Kidney glomerular epithelial cell (primary cell): ENCODE data around the gene SPART.
"Not testable (repeated sequence)": the region's sequence is repeated elsewhere in the genome, so short reads cannot be mapped to it uniquely, and the experiment has no call there.

Source experiments
- DNase-seq: peaks from one replicate; lab custom pipeline; 2025; lab: John Stamatoyannopoulos, UW

SPART gene

DNA sequence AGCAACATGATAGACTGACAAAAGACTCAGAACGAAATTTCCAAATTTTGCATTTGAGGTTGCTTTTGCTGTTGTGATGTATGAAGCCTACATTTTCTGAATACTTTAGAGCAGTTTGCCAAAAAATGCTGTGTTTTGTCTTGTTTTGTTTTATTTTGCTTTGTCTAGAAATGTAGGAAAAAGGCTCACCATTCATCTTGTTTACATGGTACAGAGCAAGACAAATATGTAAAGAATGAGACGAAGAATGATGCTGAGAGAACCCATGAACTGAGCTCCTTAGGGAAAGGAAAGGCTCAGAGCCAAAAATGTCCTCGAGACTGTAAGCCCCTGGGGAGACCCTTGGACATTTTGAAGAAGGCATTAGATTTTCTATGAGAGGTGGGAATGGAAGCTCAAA is 6.8 kb upstream of the SPART start:
- DNase-seq = no peak

DNA sequence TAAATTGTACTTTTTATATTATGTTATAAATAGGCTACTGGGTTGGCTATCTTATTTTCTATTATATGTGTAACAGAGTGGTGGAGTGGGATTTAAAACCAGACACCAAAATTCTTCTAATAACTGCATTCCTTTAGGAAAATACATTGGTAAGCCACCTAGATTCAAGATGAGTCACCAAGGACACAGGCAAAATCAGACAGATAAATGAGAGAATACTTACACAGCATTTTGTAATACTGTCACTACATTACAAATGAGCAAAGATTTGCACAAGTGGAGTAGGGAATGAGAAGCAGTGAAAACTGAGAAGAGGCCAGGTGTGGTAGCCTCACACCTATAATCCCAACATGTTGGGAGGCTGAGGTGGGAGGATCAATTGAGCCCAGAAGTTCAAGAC is 6.2 kb upstream of the SPART start:
- peak; percentile 36 for DNase-seq

DNA sequence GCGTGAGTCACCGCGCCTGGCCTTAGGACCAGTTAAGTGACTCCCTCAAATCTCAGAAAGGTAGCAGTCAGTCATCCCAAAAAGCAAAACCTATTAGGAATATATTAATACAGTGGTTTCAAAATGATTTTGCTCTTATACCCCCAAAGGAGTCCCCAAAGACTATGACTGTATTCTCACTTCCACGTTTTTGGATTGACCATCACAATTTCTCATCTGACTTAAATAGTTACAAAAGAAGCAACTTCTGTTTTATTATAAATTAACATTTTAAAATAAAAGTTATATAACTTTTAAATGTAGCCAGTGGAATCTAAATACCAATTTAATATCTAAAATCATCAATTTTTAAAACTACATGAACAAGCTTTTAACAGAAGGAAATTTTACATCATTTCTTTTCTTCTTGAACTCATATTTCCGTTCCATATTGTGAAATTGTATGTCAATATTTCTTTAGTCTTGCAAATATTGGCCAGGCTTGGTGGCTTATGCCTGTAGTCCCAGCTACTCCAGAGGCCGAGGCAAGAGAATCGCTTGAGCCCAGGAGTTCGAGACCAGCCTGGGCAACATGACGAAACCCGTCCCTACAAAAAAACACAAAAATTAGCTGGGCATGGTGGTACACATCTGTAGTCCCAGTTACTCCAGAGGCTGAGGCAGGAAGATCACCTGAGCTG is 1.5 kb upstream of the SPART start:
- DNase-seq = no peak

- DNase-seq = peak; percentile 72
These were observed 564 bp downstream of the SPART start for GRCh38 chr13:36345438-36346221.

GRCh38 chr13:36344886-36345437 is 1.2 kb downstream of the SPART start:
- DNase-seq = peak; percentile 64

DNA sequence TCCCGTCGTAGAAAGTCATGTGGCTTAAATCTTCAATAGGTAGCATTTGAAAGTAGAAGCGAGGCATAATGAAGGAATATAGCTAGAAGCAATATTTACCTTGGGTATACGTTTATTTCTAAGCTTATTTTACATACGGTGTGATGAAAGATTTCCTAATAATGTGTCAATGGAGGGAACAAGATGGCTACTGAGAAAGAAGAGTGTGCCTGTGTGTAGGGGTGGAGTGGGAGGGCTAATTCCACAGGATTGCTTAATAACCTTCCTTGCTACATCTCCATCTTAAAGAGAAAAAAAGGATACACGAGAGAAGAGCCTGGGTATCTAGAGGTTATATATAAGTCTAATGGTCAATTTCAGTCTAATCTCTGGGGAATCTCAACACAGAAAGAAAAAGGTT is 2.0 kb downstream of the SPART start:
- peak; percentile 37 for DNase-seq

- no peak for DNase-seq
These were observed 2.4 kb downstream of the SPART start for GRCh38 chr13:36343766-36344165.

- no peak for DNase-seq
These were observed 3.5 kb downstream of the SPART start for GRCh38 chr13:36342715-36343114.

DNA sequence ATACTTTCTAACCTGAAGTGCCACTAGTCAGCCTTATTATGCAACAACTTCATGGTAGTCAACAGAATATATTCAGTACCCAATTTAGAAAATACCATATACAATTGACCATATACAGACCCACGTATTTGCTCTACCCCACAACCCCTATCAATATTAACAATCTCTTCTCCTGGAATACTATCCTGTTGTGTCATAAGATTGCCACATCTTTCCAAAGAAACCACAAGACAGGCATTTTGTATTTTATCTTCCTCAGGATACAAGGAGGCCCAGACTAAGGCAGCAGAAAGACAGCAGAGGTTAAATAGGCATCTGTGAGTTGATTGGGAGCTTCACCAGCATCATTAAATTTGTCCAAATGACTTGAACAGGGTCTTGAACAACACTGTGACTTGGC is 4.5 kb downstream of the SPART start:
- no peak for DNase-seq

- DNase-seq = no peak
These were observed 6.5 kb downstream of the SPART start for GRCh38 chr13:36339600-36340155.

GRCh38 chr13:36337938-36338641 is 8.1 kb downstream of the SPART start:
- DNase-seq = no peak

DNA sequence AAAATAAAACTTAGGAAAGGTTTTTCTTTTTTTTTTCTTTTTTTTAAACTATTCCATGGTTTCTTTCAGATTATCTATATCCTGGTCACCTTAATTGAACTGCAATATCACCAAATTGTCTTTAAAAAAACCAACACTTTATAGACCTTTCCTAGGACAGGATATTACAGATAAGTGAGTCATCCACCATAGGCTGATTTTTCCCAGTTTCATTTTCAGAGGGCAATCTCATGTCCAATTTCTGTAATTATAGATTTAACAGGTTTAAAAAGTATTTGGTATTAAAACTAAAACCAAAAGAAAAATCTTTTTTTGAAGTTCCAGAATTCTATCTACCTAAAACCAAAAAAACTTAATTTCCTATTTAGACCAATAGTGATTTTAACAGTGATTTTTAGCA is 13.2 kb downstream of the SPART start:
- DNase-seq = peak; percentile 4

GRCh38 chr13:36332255-36332654 is 13.9 kb downstream of the SPART start:
- not testable (repeated sequence) for DNase-seq

DNA sequence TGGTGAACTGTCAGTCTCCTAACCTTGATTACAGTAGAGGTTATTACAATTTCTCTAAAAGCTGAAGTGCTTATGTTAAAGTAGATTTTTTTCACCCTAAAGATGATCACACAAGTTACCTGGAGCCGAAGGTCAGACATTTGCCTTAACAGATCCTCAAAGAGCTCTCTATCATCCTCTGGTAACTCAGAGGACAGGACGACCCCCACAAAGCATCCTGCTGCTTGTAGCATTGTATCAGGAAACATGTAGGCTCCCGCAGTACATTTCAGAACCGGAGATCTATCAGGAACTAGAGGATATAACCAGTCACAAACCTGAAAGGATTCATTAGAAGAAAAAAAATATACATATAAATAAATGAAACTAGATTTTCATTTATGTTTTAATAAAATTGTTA is 14.9 kb downstream of the SPART start:
- DNase-seq = no peak

GRCh38 chr13:36329361-36329760 is 16.8 kb downstream of the SPART start:
- no peak for DNase-seq

DNA sequence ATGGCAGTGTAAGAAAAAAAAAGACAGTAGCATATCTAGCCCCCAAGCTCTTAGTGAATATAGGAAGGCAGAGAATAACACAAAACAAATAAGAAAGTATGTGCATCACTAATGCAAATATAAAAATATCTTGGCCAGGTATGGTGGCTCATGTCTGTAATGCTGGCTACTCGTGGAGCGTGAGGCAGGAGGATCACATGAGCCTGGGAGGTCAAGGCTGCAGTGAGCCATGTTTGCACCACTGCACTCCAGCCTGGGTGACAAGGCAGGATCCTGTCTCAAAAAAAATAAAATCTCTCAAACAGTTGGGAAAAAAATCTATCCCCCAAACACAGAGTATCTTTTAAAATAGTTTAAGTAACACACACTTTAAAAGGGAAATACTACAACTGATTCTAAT is 17.4 kb downstream of the SPART start:
- DNase-seq = no peak

DNA sequence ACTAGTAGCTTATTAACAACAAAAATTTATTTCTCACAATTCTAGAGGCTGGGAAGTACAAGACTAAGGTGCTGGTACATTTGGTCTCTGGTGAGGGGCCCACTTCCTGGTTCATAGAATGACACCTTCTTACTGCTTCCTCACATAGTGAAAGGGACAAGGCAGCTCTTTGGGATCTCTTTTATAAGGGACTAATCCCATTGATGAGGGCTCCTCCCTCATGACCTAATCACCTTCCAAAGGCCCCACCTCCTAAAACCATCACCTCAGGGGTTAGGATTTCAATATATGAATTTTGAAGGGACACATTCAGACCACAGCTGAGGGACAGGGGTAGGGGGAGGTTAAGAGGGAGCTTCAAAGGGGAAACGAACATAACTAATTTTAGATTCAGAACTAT is 20.3 kb downstream of the SPART start:
- DNase-seq = no peak

- not testable (repeated sequence) for DNase-seq
These were observed 21.3 kb downstream of the SPART start for GRCh38 chr13:36324881-36325280.

DNA sequence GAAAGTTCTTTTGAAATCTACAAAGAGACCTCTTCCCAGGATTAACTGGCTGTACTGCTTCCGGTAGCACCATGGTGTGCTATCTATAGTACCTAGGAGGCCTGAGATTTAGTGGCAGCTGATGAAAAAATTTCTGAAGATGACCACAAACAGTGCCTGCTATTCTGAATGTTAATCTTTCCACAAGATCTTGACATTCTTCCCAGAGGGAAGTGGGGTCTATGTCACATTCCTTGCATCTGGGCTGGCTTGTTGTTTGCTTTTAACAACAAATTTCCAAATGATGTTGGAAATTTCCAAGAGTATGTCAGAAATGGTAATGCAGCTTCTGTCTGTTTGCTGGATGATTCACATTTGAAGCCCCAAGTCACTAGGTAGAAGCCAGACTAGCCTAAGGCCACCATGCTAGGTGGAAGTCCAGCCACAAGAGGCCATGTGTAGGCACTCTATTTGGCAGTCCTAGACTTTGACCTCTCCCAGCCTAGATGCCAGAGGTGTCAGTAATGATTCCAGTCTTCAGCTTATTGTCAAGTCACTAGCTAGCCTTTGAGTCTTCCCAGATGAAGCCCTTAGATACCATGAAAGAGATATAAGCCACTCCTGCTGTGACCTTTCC is 22.1 kb downstream of the SPART start:
- no peak for DNase-seq

- DNase-seq = no peak
These were observed 22.8 kb downstream of the SPART start for GRCh38 chr13:36323408-36323807.

DNA sequence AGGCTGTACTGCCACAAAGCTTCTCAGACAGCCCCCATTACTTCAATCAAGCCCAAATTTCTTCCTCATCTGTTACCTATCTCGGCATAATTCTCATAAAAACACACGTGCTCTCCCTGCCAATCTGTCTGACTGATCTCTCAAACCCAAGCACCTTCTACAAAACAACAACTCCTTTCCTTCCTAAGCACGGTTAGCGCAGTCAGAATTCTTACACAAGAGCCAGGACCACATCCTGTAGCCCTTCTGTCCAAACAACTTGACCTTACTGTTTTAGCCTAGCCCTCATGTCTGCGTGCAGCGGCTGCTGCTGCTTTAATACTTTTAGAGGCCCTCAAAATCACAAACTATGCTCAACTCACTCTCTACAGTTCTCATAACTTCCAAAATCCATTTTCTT is 26.4 kb downstream of the SPART start:
- DNase-seq = not testable (repeated sequence)
